ENCODE measurements around the gene DDTL.

The DDTL gene

GRCh38 chr22:24009227-24010017, 42.7 kb downstream of the DDTL start:
- Histone ChIP-seq H3K79me2 (ENCODE audit: insufficient read depth, low read length) (peaks cover 21% of the 10 kb centered on the region), H4K20me1 (ENCODE audit: low read depth, low read length) (no peaks in the 10 kb centered on the region), H3K4me3 (ENCODE audit: insufficient read depth, low read length, poor library complexity, severe bottlenecking) (no peak overlapping the region), H3K27me3 (ENCODE audit: low read length) (no peaks in the 10 kb centered on the region), H3F3A (ENCODE audit: insufficient read depth) (peaks cover 12% of the 10 kb centered on the region), H2AFZ (ENCODE audit: low read depth, low read length, severe bottlenecking) (no peak overlapping the region), H3K36me3 (ENCODE audit: low read length) (no peaks in the 10 kb centered on the region), H3K4me2 (ENCODE audit: low read depth, low read length, poor library complexity, severe bottlenecking) (no peak overlapping the region), H3K9me2 (replicated peaks; ENCODE audit: insufficient read depth, low read length) (no peaks in the 10 kb centered on the region), H3K9ac (ENCODE audit: low read length) (no peak overlapping the region), H3K9me3 (ENCODE audit: insufficient read depth, low read length) (peaks cover 10% of the 10 kb centered on the region; the same call in 1 of the 2 replicates), H3K27ac (ENCODE audit: low read depth, low read length) (no peak overlapping the region)
- no peak for TF ChIP-seq EZH2phosphoT487 (conservative IDR thresholded peaks at IDR 0.05; ENCODE audit: low read length)

GRCh38 chr22:24010018-24010391, 43.3 kb downstream of the DDTL start:
- H3F3A ChIP-seq (ENCODE audit: insufficient read depth): peaks cover 12% of the 10 kb centered on the region
- H3K36me3 ChIP-seq (ENCODE audit: low read length): no peaks in the 10 kb centered on the region
- no peaks in the 10 kb centered on the region for H3K9me2 ChIP-seq (replicated peaks; ENCODE audit: insufficient read depth, low read length)
- no peak overlapping the region for H3K4me3 ChIP-seq (ENCODE audit: insufficient read depth, low read length, poor library complexity, severe bottlenecking)
- H3K9ac ChIP-seq (ENCODE audit: low read length): no peak overlapping the region
- no peaks in the 10 kb centered on the region for H4K20me1 ChIP-seq (ENCODE audit: low read depth, low read length)
- no peak overlapping the region for H3K27ac ChIP-seq (ENCODE audit: low read depth, low read length)
- H3K27me3 ChIP-seq (ENCODE audit: low read length): no peaks in the 10 kb centered on the region
- peak overlapping the region; percentile 84 for H2AFZ ChIP-seq (ENCODE audit: low read depth, low read length, severe bottlenecking)
- peaks cover 10% of the 10 kb centered on the region; the same call in 1 of the 2 replicates for H3K9me3 ChIP-seq (ENCODE audit: insufficient read depth, low read length)
- peaks cover 27% of the 10 kb centered on the region for H3K79me2 ChIP-seq (ENCODE audit: insufficient read depth, low read length)
- TF ChIP-seq EZH2phosphoT487 (conservative IDR thresholded peaks at IDR 0.05; ENCODE audit: low read length): no peak
- no peak for TF ChIP-seq CTCF (IDR thresholded peaks at IDR 0.05; ENCODE audit: insufficient read depth, low read length, poor library complexity, severe bottlenecking)
- no peak overlapping the region for H3K4me2 ChIP-seq (ENCODE audit: low read depth, low read length, poor library complexity, severe bottlenecking)

GRCh38 chr22:24011735-24012068, 45.0 kb downstream of the DDTL start:
- Histone ChIP-seq H3F3A (ENCODE audit: insufficient read depth) (peaks cover 12% of the 10 kb centered on the region), H3K36me3 (ENCODE audit: low read length) (no peaks in the 10 kb centered on the region), H3K9me3 (ENCODE audit: insufficient read depth, low read length) (peaks cover 10% of the 10 kb centered on the region; the same call in 1 of the 2 replicates), H3K27me3 (ENCODE audit: low read length) (no peaks in the 10 kb centered on the region), H3K9ac (ENCODE audit: low read length) (peak overlapping the region; percentile 64), H3K4me3 (ENCODE audit: insufficient read depth, low read length, poor library complexity, severe bottlenecking) (peak overlapping the region; percentile 78), H3K79me2 (ENCODE audit: insufficient read depth, low read length) (peaks cover 38% of the 10 kb centered on the region), H3K9me2 (replicated peaks; ENCODE audit: insufficient read depth, low read length) (no peaks in the 10 kb centered on the region), H4K20me1 (ENCODE audit: low read depth, low read length) (no peaks in the 10 kb centered on the region), H3K4me2 (ENCODE audit: low read depth, low read length, poor library complexity, severe bottlenecking) (peak overlapping the region; percentile 84), H2AFZ (ENCODE audit: low read depth, low read length, severe bottlenecking) (peak overlapping the region; percentile 57), H3K27ac (ENCODE audit: low read depth, low read length) (no peak overlapping the region)
- TF ChIP-seq EZH2phosphoT487 (conservative IDR thresholded peaks at IDR 0.05; ENCODE audit: low read length): no peak
- no peak for TF ChIP-seq CTCF (IDR thresholded peaks at IDR 0.05; ENCODE audit: insufficient read depth, low read length, poor library complexity, severe bottlenecking)

GRCh38 chr22:24016156-24016555, 49.5 kb downstream of the DDTL start:
- H3K9me2 ChIP-seq (replicated peaks; ENCODE audit: insufficient read depth, low read length): no peaks in the 10 kb centered on the region
- H3K79me2 ChIP-seq (ENCODE audit: insufficient read depth, low read length): peaks cover 47% of the 10 kb centered on the region
- H3K9me3 ChIP-seq (ENCODE audit: insufficient read depth, low read length): no peaks in the 10 kb centered on the region
- no peak for TF ChIP-seq CTCF (IDR thresholded peaks at IDR 0.05; ENCODE audit: insufficient read depth, low read length, poor library complexity, severe bottlenecking)
- no peak for TF ChIP-seq EZH2phosphoT487 (conservative IDR thresholded peaks at IDR 0.05; ENCODE audit: low read length)
- no peaks in the 10 kb centered on the region for H3K27me3 ChIP-seq (ENCODE audit: low read length)
- H2AFZ ChIP-seq (ENCODE audit: low read depth, low read length, severe bottlenecking): no peak overlapping the region
- no peak overlapping the region for H3K4me3 ChIP-seq (ENCODE audit: insufficient read depth, low read length, poor library complexity, severe bottlenecking)
- H4K20me1 ChIP-seq (ENCODE audit: low read depth, low read length): no peaks in the 10 kb centered on the region
- H3K27ac ChIP-seq (ENCODE audit: low read depth, low read length): no peak overlapping the region
- no peaks in the 10 kb centered on the region for H3K36me3 ChIP-seq (ENCODE audit: low read length)
- no peak overlapping the region for H3K4me2 ChIP-seq (ENCODE audit: low read depth, low read length, poor library complexity, severe bottlenecking)
- H3K9ac ChIP-seq (ENCODE audit: low read length): no peak overlapping the region
- H3F3A ChIP-seq (ENCODE audit: insufficient read depth): peaks cover 8% of the 10 kb centered on the region

Data from SU-DHL-6 (cell line).